ENCODE measurements around the gene EID1. TPM values are rescaled to one million over a fixed set of nuclear protein-coding genes. Genes with fewer than 3 reads are reported as not detected.

The EID1 gene
- total RNA-seq, 1 experiment from 2014 or later, result 104 TPM

GRCh38 chr15:48856942-48857341 lies 21.0 kb upstream of the EID1 start:
- Mint-ChIP-seq H3K27ac (peak overlapping the region; percentile 85), H3K9me3 (peaks cover 4% of the 10 kb centered on the region; the same call in 1 of the 2 replicates)
- peak; percentile 88 for ATAC-seq

GRCh38 chr15:48858401-48858800 lies 19.5 kb upstream of the EID1 start:
- TF ChIP-seq MLX (CRISPR knock-in tag; IDR thresholded peaks at IDR 0.05), result no peak
- TF ChIP-seq ZNF512 (CRISPR knock-in tag; IDR thresholded peaks at IDR 0.05; ENCODE audit: borderline replicate concordance), result no peak
- TF ChIP-seq AFF4 (CRISPR knock-in tag; IDR thresholded peaks at IDR 0.05; ENCODE audit: borderline replicate concordance), result no peak
- no peak for TF ChIP-seq RELA (CRISPR knock-in tag; IDR thresholded peaks at IDR 0.05; ENCODE audit: borderline replicate concordance)
- no peak for TF ChIP-seq E2F4 (CRISPR knock-in tag; IDR thresholded peaks at IDR 0.05; ENCODE audit: borderline replicate concordance, low read depth)
- TF ChIP-seq PREB (CRISPR knock-in tag; IDR thresholded peaks at IDR 0.05; ENCODE audit: borderline replicate concordance), result no peak
- no peak for TF ChIP-seq CTCF (IDR thresholded peaks at IDR 0.05)
- no peak for TF ChIP-seq TEAD1 (CRISPR knock-in tag; IDR thresholded peaks at IDR 0.05)
- no peak for TF ChIP-seq ZNF263 (CRISPR knock-in tag; IDR thresholded peaks at IDR 0.05; ENCODE audit: low read depth)
- TF ChIP-seq HMGA2 (CRISPR knock-in tag; IDR thresholded peaks at IDR 0.05), result no peak
- TF ChIP-seq E2F1 (CRISPR knock-in tag; IDR thresholded peaks at IDR 0.05), result no peak
- CTCF ChIA-PET, result interaction anchor here (1.6 to 3.6 kb wide), 2 partner anchors 114 to 117 kb away, joined by 4 to 16 read pairs; no protein-coding TSS in a partner anchor
- ATAC-seq, result no peak
- POLR2A ChIA-PET, result no interaction called here
- no peaks in the 10 kb centered on the region for H3K27me3 Mint-ChIP-seq (ENCODE audit: low read depth)
- H3K4me1 Mint-ChIP-seq, result peaks cover 36% of the 10 kb centered on the region
- no peak overlapping the region for H3K27ac Mint-ChIP-seq
- no peak overlapping the region for H3K4me3 Mint-ChIP-seq
- H3K9me3 Mint-ChIP-seq, result peaks cover 4% of the 10 kb centered on the region; the same call in 1 of the 2 replicates
- H3K36me3 Mint-ChIP-seq, result no peaks in the 10 kb centered on the region
- no peak for DNase-seq (ENCODE audit: low spot score)

More at GRCh38 chr15:48856942-48857341, 21.0 kb upstream of the EID1 start:
- ChIA-PET POLR2A (interaction anchor here (0.7 kb wide), 1 partner anchor 46 kb away, joined by 3 read pairs; the partner anchor contains the start of gene CEP152), CTCF (interaction anchor here (1.0 to 3.6 kb wide), 6 partner anchors 46 to 369 kb away, joined by 3 to 16 read pairs (median 3); partner anchors contain the start of gene CEP152)
- peak; percentile 70 for TF ChIP-seq PRDM15 (CRISPR knock-in tag; IDR thresholded peaks at IDR 0.05)
- TF ChIP-seq SOX15 (CRISPR knock-in tag; IDR thresholded peaks at IDR 0.05), result no peak
- no peaks in the 10 kb centered on the region for H3K27me3 Mint-ChIP-seq (ENCODE audit: low read depth)
- DNase-seq (ENCODE audit: low spot score), result peak; percentile 19
- H3K36me3 Mint-ChIP-seq, result no peaks in the 10 kb centered on the region
- H3K4me3 Mint-ChIP-seq, result no peak overlapping the region
- peaks cover 29% of the 10 kb centered on the region for H3K4me1 Mint-ChIP-seq

Data from WTC11 (cell line).